ENCODE data around the gene TAAR9. TPM values are rescaled to one million over a fixed set of nuclear protein-coding genes. Genes with fewer than 3 reads are reported as not detected.

TAAR9 gene
- total and polyA plus RNA-seq, 2 experiments from 2014 or later, result not detected

- 0 out of 2 replicates have a peak, but pooled peaks have one; percentile 27 for TF ChIP-seq ZNF462 (CRISPR knock-in tag; IDR thresholded peaks at IDR 0.05)
Measured at GRCh38 chr6:132548746-132549463, 10.8 kb downstream of the TAAR9 start (continued).

GRCh38 chr6:132551214-132551613, 13.1 kb downstream of the TAAR9 start:
- H3K27ac ChIP-seq (ENCODE audit: low read depth), result no peak overlapping the region
- no peak overlapping the region for H3K4me3 ChIP-seq
- DNase-seq (ENCODE audit: low spot score) (no peak), ATAC-seq (peak; percentile 49)
- Mint-ChIP-seq H3K36me3 (ENCODE audit: low read depth) (no peaks in the 10 kb centered on the region), H3K27me3 (ENCODE audit: insufficient read depth, low read depth, poor library complexity) (no peaks in the 10 kb centered on the region), H3K4me3 (no peak overlapping the region), H3K9me3 (no peaks in the 10 kb centered on the region), H3K4me1 (peaks cover 20% of the 10 kb centered on the region), H3K27ac (peak overlapping the region; percentile 12; the same call in 1 of the 2 replicates)
- H3K36me3 ChIP-seq (ENCODE audit: insufficient read depth), result no peaks in the 10 kb centered on the region
- H2AFZ ChIP-seq, result peak overlapping the region; percentile 90
- no peaks in the 10 kb centered on the region for H3K27me3 ChIP-seq (ENCODE audit: insufficient read depth)
- peaks cover 9% of the 10 kb centered on the region for H3K4me1 ChIP-seq (ENCODE audit: insufficient read depth)
- no peaks in the 10 kb centered on the region for H3K79me2 ChIP-seq (replicated peaks; ENCODE audit: insufficient read depth)
- H3K4me2 ChIP-seq, result 0 out of 2 replicates have a peak overlapping the region, but pooled peaks have one; percentile 16
- no peaks in the 10 kb centered on the region for H3F3A ChIP-seq (replicated peaks; ENCODE audit: low read depth)
- no peaks in the 10 kb centered on the region for H3K9me2 ChIP-seq (ENCODE audit: insufficient read depth)
- no peaks in the 10 kb centered on the region for H4K20me1 ChIP-seq (replicated peaks; ENCODE audit: insufficient read depth)
- TF ChIP-seq ZNF462 (CRISPR knock-in tag; IDR thresholded peaks at IDR 0.05), result no peak
- TF ChIP-seq STAT1 (IDR thresholded peaks at IDR 0.05; ENCODE audit: unreplicated experiment), result no peak
- TF ChIP-seq CTCF (conservative IDR thresholded peaks at IDR 0.05; ENCODE audit: low read depth in 2 of 2), result no peak
- no peak for TF ChIP-seq ZNF331 (CRISPR knock-in tag; IDR thresholded peaks at IDR 0.05; ENCODE audit: low read depth)
- no peak for TF ChIP-seq EZH2 (IDR thresholded peaks at IDR 0.05; ENCODE audit: low read depth, unreplicated experiment)
- TF ChIP-seq NANOG (IDR thresholded peaks at IDR 0.05; ENCODE audit: borderline replicate concordance), result no peak

Measured in GM23338 (cell line).